Keratinocyte (primary cell): ENCODE data around the gene THAP10. TPM values are rescaled to one million over a fixed set of nuclear protein-coding genes. Genes with fewer than 3 reads are reported as not detected.

Experiments
- DNase-seq: peaks from one replicate; pipeline ENCODE4 v3.0.0-alpha.2; 2011; ENCODE audit warnings: low read depth, missing footprints, low spot score
- FAIRE-seq: peaks from 2 replicates; lab custom pipeline; 2011; peaks lifted over from hg19 to GRCh38; lab: Jason Lieb, UNC
- H2AFZ ChIP-seq: 2 replicates; pipeline ENCODE4 v1.6.0; 2012; ENCODE audit warnings: low read length, control low read depth, inconsistent platforms; ENCODE audit not compliant: control insufficient read depth
- H3K27ac ChIP-seq: 2 replicates; pipeline ENCODE4 v1.5.1; 2011; ENCODE audit warnings: low read length; ENCODE audit not compliant: control insufficient read depth, insufficient read depth
- H3K27me3 ChIP-seq: 3 replicates; pipeline ENCODE4 v1.6.0; 2011; ENCODE audit warnings: low read length; ENCODE audit not compliant: control insufficient read depth, insufficient read depth; ENCODE audit errors: extremely low read depth
- H3K36me3 ChIP-seq, 2 experiments: 2 replicates in 1 of 2; 3 replicates in 1 of 2; pipeline ENCODE4 v1.5.1; 2011; ENCODE audit warnings: low read length in 2 of 2, mild to moderate bottlenecking in 1 of 2; ENCODE audit not compliant: control insufficient read depth in 2 of 2, insufficient read depth in 2 of 2; ENCODE audit errors: extremely low read depth in 1 of 2
- H3K4me1 ChIP-seq: 3 replicates; pipeline ENCODE4 v1.5.1; 2011; ENCODE audit warnings: low read length; ENCODE audit not compliant: control insufficient read depth, insufficient read depth; ENCODE audit errors: extremely low read depth
- H3K4me2 ChIP-seq: 3 replicates; pipeline ENCODE4 v1.6.0; 2011; ENCODE audit warnings: low read depth, low read length; ENCODE audit not compliant: control insufficient read depth, insufficient read depth; ENCODE audit errors: extremely low read depth
- H3K4me3 ChIP-seq, 3 experiments: fragments of 200-600 bp in 1 of 3; sonication (generic) in 1 of 3; 2 replicates in 2 of 3; 3 replicates in 1 of 3; pipeline ENCODE4 v1.5.1; 2011 to 2016; ENCODE audit warnings: low read length in 3 of 3, mild to moderate bottlenecking in 3 of 3, control low read depth in 2 of 3, inconsistent platforms in 1 of 3, low read depth in 1 of 3, mixed read lengths in 1 of 3, mixed run types in 1 of 3, moderate library complexity in 1 of 3; ENCODE audit not compliant: control insufficient read depth in 2 of 3, insufficient read depth in 2 of 3; ENCODE audit errors: extremely low read depth in 1 of 3
- H3K79me2 ChIP-seq: 2 replicates; pipeline ENCODE4 v1.6.0; 2012; ENCODE audit warnings: low read length; ENCODE audit not compliant: control insufficient read depth, insufficient read depth
- H3K9ac ChIP-seq: 3 replicates; pipeline ENCODE4 v1.6.0; 2011; ENCODE audit warnings: low read length; ENCODE audit not compliant: control insufficient read depth, insufficient read depth; ENCODE audit errors: extremely low read depth
- H3K9me1 ChIP-seq: 3 replicates; pipeline ENCODE4 v1.6.0; 2011; ENCODE audit warnings: low read length; ENCODE audit not compliant: control insufficient read depth, insufficient read depth; ENCODE audit errors: extremely low read depth
- H3K9me3 ChIP-seq: 2 replicates; pipeline ENCODE4 v1.5.1; 2012; ENCODE audit warnings: low read depth, low read length; ENCODE audit not compliant: control insufficient read depth
- H4K20me1 ChIP-seq: 3 replicates; pipeline ENCODE4 v1.6.0; 2011; ENCODE audit warnings: low read length; ENCODE audit not compliant: control insufficient read depth, insufficient read depth; ENCODE audit errors: extremely low read depth
- CTCF ChIP-seq, 3 experiments: IDR thresholded peaks in 1 of 3; conservative IDR thresholded peaks in 1 of 3; optimal IDR thresholded peaks in 1 of 3; 2 replicates in 2 of 3; 3 replicates in 1 of 3; pipeline versions ENCODE3 to v1.5.1; 2011; ENCODE audit warnings: low read length in 3 of 3, mild to moderate bottlenecking in 3 of 3, moderate library complexity in 2 of 3, control low read depth in 1 of 3, inconsistent platforms in 1 of 3; ENCODE audit not compliant: insufficient read depth in 2 of 3; ENCODE audit errors: extremely low read depth in 1 of 3
- EZH2 ChIP-seq: IDR thresholded peaks from one replicate; pipeline ENCODE4 v1.6.1; 2012; ENCODE audit warnings: inconsistent platforms, mild to moderate bottlenecking, low read length, moderate library complexity
- dilution Hi-C: fragments of 300-500 bp; cut with MboI; formaldehyde crosslinking; loops from one replicate; pipeline ENCODE4 v1.7.0; 2020; ENCODE audit warnings: low sequenced_read_pairs; ENCODE audit not compliant: extremely low pct_ligation_motif_present
- polyA plus RNA-seq, 5 experiments: library from polyadenylated mRNA; depleted of rRNA in 3 of 5; stranded (reverse) in 3 of 5; stranded (forward) in 1 of 5; unstranded in 1 of 5; fragments of >200 nt; gene quantifications; 1 replicate in 1 of 5; 2 replicates in 3 of 5; 3 replicates in 1 of 5; pipeline versions ENCODE4 v1.2.1 to v1.2.3, GENCODE V29; 2011 to 2012; ENCODE audit warnings: missing spikeins in 2 of 5, low read depth in 1 of 5, low replicate concordance in 1 of 5

Gene THAP10
- polyA plus RNA-seq, 1 donor (not counting 4 experiments of a cell fraction or from before 2014, with no cell fraction given) = 3.1 TPM

- Histone ChIP-seq H3K36me3 (no peaks in the 10 kb centered on the region), H3K9me1 (no peaks in the 10 kb centered on the region), H3K79me2 (no peaks in the 10 kb centered on the region), H3K27ac (no peak overlapping the region), H4K20me1 (no peaks in the 10 kb centered on the region), H3K4me1 (peaks cover 6% of the 10 kb centered on the region), H3K9me3 (no peaks in the 10 kb centered on the region), H2AFZ (no peak overlapping the region), H3K4me2 (no peak overlapping the region), H3K4me3 (no peak overlapping the region), H3K27me3 (no peaks in the 10 kb centered on the region), H3K9ac (no peak overlapping the region)
- TF ChIP-seq EZH2 (no peak), CTCF (optimal IDR thresholded peaks at IDR 0.05 in 1 of 3, IDR thresholded peaks at IDR 0.05 in 1 of 3, conservative IDR thresholded peaks at IDR 0.05 in 1 of 3; ENCODE audit: extremely low read depth in 1 of 3, insufficient read depth in 2 of 3, low read length in 3 of 3) (no peak)
- no peak for DNase-seq
- dilution Hi-C loops = no loop called here
- no peak for FAIRE-seq
Observed at GRCh38 chr15:70916531-70916930, 24.3 kb upstream of the THAP10 start.

GRCh38 chr15:70912187-70912586, 20.0 kb upstream of the THAP10 start:
- peaks cover 6% of the 10 kb centered on the region for H3K4me1 ChIP-seq
- H3K27me3 ChIP-seq = no peaks in the 10 kb centered on the region
- no peak overlapping the region for H2AFZ ChIP-seq
- H3K4me2 ChIP-seq = no peak overlapping the region
- no peaks in the 10 kb centered on the region for H3K36me3 ChIP-seq
- TF ChIP-seq EZH2 (no peak), CTCF (optimal IDR thresholded peaks at IDR 0.05 in 1 of 3, IDR thresholded peaks at IDR 0.05 in 1 of 3, conservative IDR thresholded peaks at IDR 0.05 in 1 of 3; ENCODE audit: extremely low read depth in 1 of 3, insufficient read depth in 2 of 3, low read length in 3 of 3) (no peak)
- no peaks in the 10 kb centered on the region for H3K79me2 ChIP-seq
- no peak overlapping the region for H3K9ac ChIP-seq
- no peak overlapping the region for H3K4me3 ChIP-seq
- FAIRE-seq (no peak), DNase-seq (no peak)
- peaks cover 7% of the 10 kb centered on the region for H3K9me3 ChIP-seq
- no peak overlapping the region for H3K27ac ChIP-seq
- no peaks in the 10 kb centered on the region for H4K20me1 ChIP-seq
- H3K9me1 ChIP-seq = no peaks in the 10 kb centered on the region
- dilution Hi-C loops = no loop called here
